ENCODE data around the gene NKAIN2.
A peak's percentile ranks its signal among the peaks of the same experiment; 100 is the strongest.
"Not testable (repeated sequence)": the region's sequence is repeated elsewhere in the genome, so short reads cannot be mapped to it uniquely, and the experiment has no call there.

Gene NKAIN2

GRCh38 chr6:123908797-123909196, 105.1 kb downstream of the NKAIN2 start:
- H3K36me3 ChIP-seq (ENCODE audit: insufficient read depth, low read length), result no peaks in the 10 kb centered on the region
- no peak overlapping the region for H2AFZ ChIP-seq (ENCODE audit: low read length, unreplicated experiment)
- H3K4me3 ChIP-seq (ENCODE audit: low read depth, low read length), result no peak overlapping the region
- no peaks in the 10 kb centered on the region for H3K79me2 ChIP-seq (ENCODE audit: control insufficient read depth, insufficient read depth, low read length, unreplicated experiment)
- no peak overlapping the region for H3K27ac ChIP-seq (ENCODE audit: low read depth, low read length)
- no peaks in the 10 kb centered on the region for H3K4me1 ChIP-seq (ENCODE audit: control insufficient read depth, insufficient read depth, low read length, unreplicated experiment)
- H3K27me3 ChIP-seq (ENCODE audit: insufficient read depth, low read length), result no peaks in the 10 kb centered on the region

- Histone ChIP-seq H3K27me3 (ENCODE audit: insufficient read depth, low read length) (no peaks in the 10 kb centered on the region), H3K36me3 (ENCODE audit: insufficient read depth, low read length) (no peaks in the 10 kb centered on the region), H2AFZ (ENCODE audit: low read length, unreplicated experiment) (no peak overlapping the region), H3K79me2 (ENCODE audit: control insufficient read depth, insufficient read depth, low read length, unreplicated experiment) (no peaks in the 10 kb centered on the region), H3K27ac (ENCODE audit: low read depth, low read length) (no peak overlapping the region), H3K4me3 (ENCODE audit: low read depth, low read length) (no peak overlapping the region), H3K4me1 (ENCODE audit: control insufficient read depth, insufficient read depth, low read length, unreplicated experiment) (peaks cover 3% of the 10 kb centered on the region)
Measured at GRCh38 chr6:123909989-123910388, 106.3 kb downstream of the NKAIN2 start.

- Histone ChIP-seq H3K4me1 (ENCODE audit: control insufficient read depth, insufficient read depth, low read length, unreplicated experiment) (peaks cover 3% of the 10 kb centered on the region), H2AFZ (ENCODE audit: low read length, unreplicated experiment) (peak overlapping the region; percentile 45), H3K4me3 (ENCODE audit: low read depth, low read length) (no peak overlapping the region), H3K36me3 (ENCODE audit: insufficient read depth, low read length) (no peaks in the 10 kb centered on the region), H3K27ac (ENCODE audit: low read depth, low read length) (no peak overlapping the region), H3K27me3 (ENCODE audit: insufficient read depth, low read length) (no peaks in the 10 kb centered on the region), H3K79me2 (ENCODE audit: control insufficient read depth, insufficient read depth, low read length, unreplicated experiment) (no peaks in the 10 kb centered on the region)
Measured at GRCh38 chr6:123913863-123914262, 110.2 kb downstream of the NKAIN2 start.

DNA sequence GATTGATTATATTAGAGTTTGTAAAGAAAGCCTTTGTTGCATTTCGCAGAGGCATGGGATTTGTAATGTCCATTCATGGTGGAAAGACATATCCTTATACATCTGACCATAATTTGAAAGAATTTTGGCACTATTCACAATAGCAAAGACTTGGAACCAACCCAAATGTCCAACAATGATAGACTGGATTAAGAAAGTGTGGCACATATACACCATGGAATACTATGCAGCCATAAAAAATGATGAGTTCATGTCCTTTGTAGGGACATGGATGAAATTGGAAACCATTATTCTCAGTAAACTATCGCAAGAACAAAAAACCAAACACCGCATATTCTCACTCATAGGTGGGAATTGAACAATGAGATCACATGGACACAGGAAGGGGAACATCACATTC, 119.7 kb downstream of the NKAIN2 start:
- H3K36me3 ChIP-seq (ENCODE audit: insufficient read depth, low read length); H3K27me3 ChIP-seq (ENCODE audit: insufficient read depth, low read length); H3K79me2 ChIP-seq (ENCODE audit: control insufficient read depth, insufficient read depth, low read length, unreplicated experiment); H2AFZ ChIP-seq (ENCODE audit: low read length, unreplicated experiment); H3K4me3 ChIP-seq (ENCODE audit: low read depth, low read length); H3K27ac ChIP-seq (ENCODE audit: low read depth, low read length); H3K4me1 ChIP-seq (ENCODE audit: control insufficient read depth, insufficient read depth, low read length, unreplicated experiment): not testable (repeated sequence)

GRCh38 chr6:123925350-123925749, 121.7 kb downstream of the NKAIN2 start:
- H3K4me1 ChIP-seq (ENCODE audit: control insufficient read depth, insufficient read depth, low read length, unreplicated experiment), result peaks cover 8% of the 10 kb centered on the region
- no peaks in the 10 kb centered on the region for H3K27me3 ChIP-seq (ENCODE audit: insufficient read depth, low read length)
- peak overlapping the region; percentile 68 for H2AFZ ChIP-seq (ENCODE audit: low read length, unreplicated experiment)
- no peaks in the 10 kb centered on the region for H3K79me2 ChIP-seq (ENCODE audit: control insufficient read depth, insufficient read depth, low read length, unreplicated experiment)
- no peak overlapping the region for H3K27ac ChIP-seq (ENCODE audit: low read depth, low read length)
- H3K4me3 ChIP-seq (ENCODE audit: low read depth, low read length), result no peak overlapping the region
- H3K36me3 ChIP-seq (ENCODE audit: insufficient read depth, low read length), result no peaks in the 10 kb centered on the region

- H2AFZ ChIP-seq (ENCODE audit: low read length, unreplicated experiment), result no peak overlapping the region
- no peak overlapping the region for H3K27ac ChIP-seq (ENCODE audit: low read depth, low read length)
- no peaks in the 10 kb centered on the region for H3K27me3 ChIP-seq (ENCODE audit: insufficient read depth, low read length)
- no peaks in the 10 kb centered on the region for H3K79me2 ChIP-seq (ENCODE audit: control insufficient read depth, insufficient read depth, low read length, unreplicated experiment)
- H3K4me3 ChIP-seq (ENCODE audit: low read depth, low read length), result no peak overlapping the region
- H3K4me1 ChIP-seq (ENCODE audit: control insufficient read depth, insufficient read depth, low read length, unreplicated experiment), result peaks cover 8% of the 10 kb centered on the region
- H3K36me3 ChIP-seq (ENCODE audit: insufficient read depth, low read length), result no peaks in the 10 kb centered on the region
Measured at GRCh38 chr6:123925842-123926399, 122.3 kb downstream of the NKAIN2 start.

GRCh38 chr6:123928529-123928928, 124.9 kb downstream of the NKAIN2 start:
- H2AFZ ChIP-seq (ENCODE audit: low read length, unreplicated experiment), result no peak overlapping the region
- H3K79me2 ChIP-seq (ENCODE audit: control insufficient read depth, insufficient read depth, low read length, unreplicated experiment), result no peaks in the 10 kb centered on the region
- H3K27ac ChIP-seq (ENCODE audit: low read depth, low read length), result no peak overlapping the region
- peaks cover 8% of the 10 kb centered on the region for H3K4me1 ChIP-seq (ENCODE audit: control insufficient read depth, insufficient read depth, low read length, unreplicated experiment)
- H3K4me3 ChIP-seq (ENCODE audit: low read depth, low read length), result no peak overlapping the region
- H3K27me3 ChIP-seq (ENCODE audit: insufficient read depth, low read length), result no peaks in the 10 kb centered on the region
- no peaks in the 10 kb centered on the region for H3K36me3 ChIP-seq (ENCODE audit: insufficient read depth, low read length)

DNA sequence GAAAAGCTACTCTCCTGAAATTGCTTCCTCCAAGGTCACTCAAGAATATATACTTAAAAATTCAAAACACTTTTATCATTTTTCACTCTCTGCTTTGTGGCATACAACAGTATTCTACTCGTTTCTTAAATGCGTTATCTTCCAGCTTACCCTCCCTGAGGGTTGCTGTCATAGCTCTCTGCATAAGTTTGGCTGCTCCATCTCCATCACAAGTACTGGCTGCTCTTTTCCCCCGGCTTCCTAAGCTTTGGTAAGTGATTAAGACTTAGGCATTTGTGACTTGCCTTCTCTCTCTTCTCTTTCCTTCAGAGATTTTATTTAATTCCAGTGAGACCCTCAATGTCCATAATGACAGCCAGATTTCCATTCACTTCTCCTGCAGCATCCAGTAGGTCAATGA, 128.3 kb downstream of the NKAIN2 start:
- H3K27me3 ChIP-seq (ENCODE audit: insufficient read depth, low read length), result no peaks in the 10 kb centered on the region
- no peak overlapping the region for H3K4me3 ChIP-seq (ENCODE audit: low read depth, low read length)
- no peak overlapping the region for H3K27ac ChIP-seq (ENCODE audit: low read depth, low read length)
- no peaks in the 10 kb centered on the region for H3K4me1 ChIP-seq (ENCODE audit: control insufficient read depth, insufficient read depth, low read length, unreplicated experiment)
- H3K36me3 ChIP-seq (ENCODE audit: insufficient read depth, low read length), result no peaks in the 10 kb centered on the region
- H3K79me2 ChIP-seq (ENCODE audit: control insufficient read depth, insufficient read depth, low read length, unreplicated experiment), result no peaks in the 10 kb centered on the region
- H2AFZ ChIP-seq (ENCODE audit: low read length, unreplicated experiment), result no peak overlapping the region

GRCh38 chr6:123940551-123940950, 136.9 kb downstream of the NKAIN2 start:
- no peak overlapping the region for H3K4me3 ChIP-seq (ENCODE audit: low read depth, low read length)
- H3K27ac ChIP-seq (ENCODE audit: low read depth, low read length), result no peak overlapping the region
- H3K36me3 ChIP-seq (ENCODE audit: insufficient read depth, low read length), result no peaks in the 10 kb centered on the region
- H3K27me3 ChIP-seq (ENCODE audit: insufficient read depth, low read length), result no peaks in the 10 kb centered on the region
- H3K4me1 ChIP-seq (ENCODE audit: control insufficient read depth, insufficient read depth, low read length, unreplicated experiment), result no peaks in the 10 kb centered on the region
- no peak overlapping the region for H2AFZ ChIP-seq (ENCODE audit: low read length, unreplicated experiment)
- H3K79me2 ChIP-seq (ENCODE audit: control insufficient read depth, insufficient read depth, low read length, unreplicated experiment), result no peaks in the 10 kb centered on the region

DNA sequence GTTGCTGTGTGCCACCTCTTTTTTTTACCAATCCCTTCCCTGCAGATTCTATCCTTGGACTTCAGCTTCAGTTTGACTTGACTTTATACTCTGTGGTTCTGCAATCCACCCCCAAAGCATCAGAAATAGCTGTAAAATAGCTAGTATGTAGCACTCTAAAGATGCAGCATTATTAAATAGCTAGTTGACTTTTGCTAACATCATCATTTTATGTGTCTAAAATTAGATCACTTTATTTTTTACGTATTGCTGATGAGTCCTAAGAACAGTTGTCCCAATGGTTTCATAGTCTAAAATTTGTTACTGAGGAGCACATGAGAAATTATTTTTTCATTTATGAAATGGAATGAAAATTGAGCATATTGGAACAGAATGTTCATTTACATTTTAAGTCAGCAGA, 138.2 kb downstream of the NKAIN2 start:
- Histone ChIP-seq H2AFZ (ENCODE audit: low read length, unreplicated experiment) (no peak overlapping the region), H3K27me3 (ENCODE audit: insufficient read depth, low read length) (no peaks in the 10 kb centered on the region), H3K27ac (ENCODE audit: low read depth, low read length) (no peak overlapping the region), H3K79me2 (ENCODE audit: control insufficient read depth, insufficient read depth, low read length, unreplicated experiment) (no peaks in the 10 kb centered on the region), H3K36me3 (ENCODE audit: insufficient read depth, low read length) (no peaks in the 10 kb centered on the region), H3K4me1 (ENCODE audit: control insufficient read depth, insufficient read depth, low read length, unreplicated experiment) (no peaks in the 10 kb centered on the region), H3K4me3 (ENCODE audit: low read depth, low read length) (no peak overlapping the region)

DNA sequence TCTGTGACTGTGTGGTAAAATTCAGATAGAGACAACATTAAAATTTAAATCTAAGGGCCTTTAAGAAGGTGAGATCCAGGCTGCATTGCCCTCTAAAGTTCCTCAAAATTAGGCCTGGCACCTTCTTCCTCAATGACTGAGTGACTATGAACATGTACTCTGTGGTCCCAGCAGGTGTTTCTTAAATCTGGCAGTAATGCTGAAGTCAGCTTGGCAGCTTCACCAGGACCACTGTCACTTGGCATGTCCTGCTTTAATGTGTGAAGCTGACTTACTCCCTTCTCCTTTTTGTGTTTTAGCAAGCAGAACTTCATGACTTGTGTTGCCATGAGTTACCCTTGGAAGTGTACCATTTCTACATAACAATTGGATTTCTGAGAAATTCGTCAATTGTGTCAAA, 141.7 kb downstream of the NKAIN2 start:
- H3K79me2 ChIP-seq (ENCODE audit: control insufficient read depth, insufficient read depth, low read length, unreplicated experiment), result no peaks in the 10 kb centered on the region
- H3K4me3 ChIP-seq (ENCODE audit: low read depth, low read length), result no peak overlapping the region
- no peak overlapping the region for H2AFZ ChIP-seq (ENCODE audit: low read length, unreplicated experiment)
- H3K4me1 ChIP-seq (ENCODE audit: control insufficient read depth, insufficient read depth, low read length, unreplicated experiment), result no peaks in the 10 kb centered on the region
- H3K36me3 ChIP-seq (ENCODE audit: insufficient read depth, low read length), result no peaks in the 10 kb centered on the region
- H3K27me3 ChIP-seq (ENCODE audit: insufficient read depth, low read length), result no peaks in the 10 kb centered on the region
- no peak overlapping the region for H3K27ac ChIP-seq (ENCODE audit: low read depth, low read length)

Data from ACC112 (cell line).